Cardiac muscle cell (in vitro differentiated cells and primary cell): ENCODE measurements around the gene PFKFB2. TPM values are rescaled to one million over a fixed set of nuclear protein-coding genes. Genes with fewer than 3 reads are reported as not detected.

Experiments used
- DNase-seq, 2 donors: peaks; one replicate each; pipeline versions ENCODE4 v3.0.0 to v3.0.0-alpha.2; 2010 to 2017; ENCODE audit warnings: low read depth in 1 of 2, low spot score in 1 of 2
- H3K27ac ChIP-seq: fragments of 200-600 bp; sonication (generic); 2 replicates; pipeline ENCODE4 v1.5.1; 2016
- H3K27me3 ChIP-seq: fragments of 200-600 bp; sonication (generic); 2 replicates; pipeline ENCODE4 v1.6.0; 2016; ENCODE audit warnings: control low read depth
- H3K36me3 ChIP-seq: fragments of 200-600 bp; sonication (generic); 2 replicates; pipeline ENCODE4 v1.5.1; 2016; ENCODE audit warnings: control low read depth
- H3K4me1 ChIP-seq: fragments of 200-600 bp; sonication (generic); 2 replicates; pipeline ENCODE4 v1.8.1; 2017; ENCODE audit warnings: low read depth, mild to moderate bottlenecking, mixed run types
- H3K4me3 ChIP-seq: fragments of 200-600 bp; sonication (generic); 2 replicates; pipeline ENCODE4 v1.5.1; 2016; ENCODE audit warnings: mild to moderate bottlenecking
- H3K9me3 ChIP-seq: fragments of 200-600 bp; sonication (generic); 2 replicates; pipeline ENCODE4 v1.5.1; 2017; ENCODE audit warnings: low read depth, mild to moderate bottlenecking, control low read depth
- CTCF ChIP-seq: IDR thresholded peaks from 2 replicates; pipeline ENCODE4 v1.5.1; 2012; ENCODE audit warnings: low read depth, mild to moderate bottlenecking, low read length
- polyA plus RNA-seq: library from polyadenylated mRNA; unstranded; fragments of >200 nt; fragmentation: Nextera tagmentation; extraction: Ambion mirVana; gene quantifications from 2 replicates; pipeline ENCODE4 v1.2.1, GENCODE V29; 2016
- total RNA-seq: library from RNA; depleted of rRNA; stranded (reverse); fragments of >200 nt; gene quantifications from 2 replicates; pipeline ENCODE4 v1.2.3, GENCODE V29; 2016

Gene PFKFB2
- total and polyA plus RNA-seq, 2 experiments from 2014 or later = 3.6 to 6.0 TPM

- no peak for TF ChIP-seq CTCF
- no peak for DNase-seq
- H3K27me3 ChIP-seq = no peaks in the 10 kb centered on the region
- H3K9me3 ChIP-seq = no peaks in the 10 kb centered on the region
- H3K4me1 ChIP-seq = no peaks in the 10 kb centered on the region
- peaks cover 6% of the 10 kb centered on the region for H3K36me3 ChIP-seq
- H3K4me3 ChIP-seq = no peak overlapping the region
- H3K27ac ChIP-seq = no peak overlapping the region
Observed at GRCh38 chr1:207064561-207064960, 11.5 kb downstream of the PFKFB2 start.

GRCh38 chr1:207067185-207067584 lies 14.1 kb downstream of the PFKFB2 start:
- DNase-seq = no peak
- H3K9me3 ChIP-seq = no peaks in the 10 kb centered on the region
- no peaks in the 10 kb centered on the region for H3K4me1 ChIP-seq
- TF ChIP-seq CTCF = no peak
- no peaks in the 10 kb centered on the region for H3K27me3 ChIP-seq
- no peak overlapping the region for H3K4me3 ChIP-seq
- no peak overlapping the region for H3K27ac ChIP-seq
- H3K36me3 ChIP-seq = peaks cover 9% of the 10 kb centered on the region

- TF ChIP-seq CTCF = no peak
- no peak for DNase-seq
- Histone ChIP-seq H3K27me3 (no peaks in the 10 kb centered on the region), H3K27ac (no peak overlapping the region), H3K9me3 (no peaks in the 10 kb centered on the region), H3K4me1 (no peaks in the 10 kb centered on the region), H3K4me3 (no peak overlapping the region), H3K36me3 (peaks cover 9% of the 10 kb centered on the region)
Observed at GRCh38 chr1:207067665-207068064, 14.6 kb downstream of the PFKFB2 start.

- no peak for DNase-seq
- Histone ChIP-seq H3K36me3 (peaks cover 4% of the 10 kb centered on the region), H3K9me3 (no peaks in the 10 kb centered on the region), H3K4me3 (no peak overlapping the region), H3K27ac (no peak overlapping the region), H3K4me1 (no peaks in the 10 kb centered on the region), H3K27me3 (no peaks in the 10 kb centered on the region)
- no peak for TF ChIP-seq CTCF
Observed at GRCh38 chr1:207069061-207069460, 16.0 kb downstream of the PFKFB2 start.

- no peak for TF ChIP-seq CTCF
Observed at GRCh38 chr1:207069858-207070506, 16.9 kb downstream of the PFKFB2 start.

GRCh38 chr1:207070811-207071210 lies 17.7 kb downstream of the PFKFB2 start:
- H3K9me3 ChIP-seq = no peaks in the 10 kb centered on the region
- DNase-seq = no peak

More at GRCh38 chr1:207069858-207070506, 16.9 kb downstream of the PFKFB2 start:
- H3K36me3 ChIP-seq = peaks cover 4% of the 10 kb centered on the region
- DNase-seq = no peak
- peaks cover 2% of the 10 kb centered on the region for H3K4me1 ChIP-seq
- no peaks in the 10 kb centered on the region for H3K27me3 ChIP-seq
- no peak overlapping the region for H3K27ac ChIP-seq
- no peaks in the 10 kb centered on the region for H3K9me3 ChIP-seq
- H3K4me3 ChIP-seq = no peak overlapping the region

More at GRCh38 chr1:207070811-207071210, 17.7 kb downstream of the PFKFB2 start:
- TF ChIP-seq CTCF = no peak
- Histone ChIP-seq H3K27me3 (no peaks in the 10 kb centered on the region), H3K36me3 (peaks cover 4% of the 10 kb centered on the region), H3K4me1 (peaks cover 2% of the 10 kb centered on the region), H3K27ac (no peak overlapping the region), H3K4me3 (no peak overlapping the region)
